A549 (cell line): Measurements from ENCODE around the gene OR4K5.

Experiments used
- CHD4 ChIP-seq: fragments of 200-600 bp; sonication (generic); IDR thresholded peaks from 2 replicates; pipeline ENCODE4 v1.6.1; 2016; ENCODE audit warnings: antibody characterized with exemption, mild to moderate bottlenecking, borderline replicate concordance
- CTCF ChIP-seq: fragments of >200 bp; sonication (Bioruptor Twin); formaldehyde crosslinking; IDR thresholded peaks from 3 replicates; pipeline ENCODE4 v1.5.1; 2016
- ELK1 ChIP-seq: fragments of 150-350 bp; IDR thresholded peaks from 2 replicates; pipeline ENCODE4 v1.6.1; 2014; ENCODE audit warnings: low read depth, mild to moderate bottlenecking, low read length
- KDM5A ChIP-seq: fragments of 200-600 bp; sonication (generic); IDR thresholded peaks from 2 replicates; pipeline ENCODE4 v1.6.1; 2016; ENCODE audit warnings: antibody characterized with exemption, mild to moderate bottlenecking
- PBX3 ChIP-seq: IDR thresholded peaks from 2 replicates; pipeline ENCODE4 v1.6.1; 2012
- POLR2A ChIP-seq: IDR thresholded peaks from 2 replicates; pipeline ENCODE4 v1.6.1; 2012; ENCODE audit warnings: mild to moderate bottlenecking, low read length
- SMC3 ChIP-seq: fragments of >200 bp; sonication (Bioruptor Twin); formaldehyde crosslinking; IDR thresholded peaks from 3 replicates; pipeline ENCODE4 v1.6.1; 2018; ENCODE audit warnings: inconsistent platforms
- ZNF302 ChIP-seq: fragments of 250-450 bp; sonication (Bioruptor Pico); IDR thresholded peaks from 2 replicates; pipeline ENCODE4 v1.9.0; 2021; ENCODE audit warnings: inconsistent platforms, mild to moderate bottlenecking, moderate library complexity
- ZSCAN20 ChIP-seq: fragments of 250-450 bp; sonication (Bioruptor Pico); IDR thresholded peaks from 2 replicates; pipeline ENCODE4 v1.8.0; 2022; ENCODE audit warnings: mild to moderate bottlenecking, moderate library complexity
- TF ChIP-seq, protein P1 (sequence below): IDR thresholded peaks from 2 replicates; pipeline ENCODE4 v1.6.1; 2012
- TF ChIP-seq, protein P2 (sequence below): fragments of 200-600 bp; sonication (generic); IDR thresholded peaks from 2 replicates; pipeline ENCODE4 v1.6.1; 2016; ENCODE audit warnings: antibody characterized with exemption, mild to moderate bottlenecking, moderate library complexity

DNA sequence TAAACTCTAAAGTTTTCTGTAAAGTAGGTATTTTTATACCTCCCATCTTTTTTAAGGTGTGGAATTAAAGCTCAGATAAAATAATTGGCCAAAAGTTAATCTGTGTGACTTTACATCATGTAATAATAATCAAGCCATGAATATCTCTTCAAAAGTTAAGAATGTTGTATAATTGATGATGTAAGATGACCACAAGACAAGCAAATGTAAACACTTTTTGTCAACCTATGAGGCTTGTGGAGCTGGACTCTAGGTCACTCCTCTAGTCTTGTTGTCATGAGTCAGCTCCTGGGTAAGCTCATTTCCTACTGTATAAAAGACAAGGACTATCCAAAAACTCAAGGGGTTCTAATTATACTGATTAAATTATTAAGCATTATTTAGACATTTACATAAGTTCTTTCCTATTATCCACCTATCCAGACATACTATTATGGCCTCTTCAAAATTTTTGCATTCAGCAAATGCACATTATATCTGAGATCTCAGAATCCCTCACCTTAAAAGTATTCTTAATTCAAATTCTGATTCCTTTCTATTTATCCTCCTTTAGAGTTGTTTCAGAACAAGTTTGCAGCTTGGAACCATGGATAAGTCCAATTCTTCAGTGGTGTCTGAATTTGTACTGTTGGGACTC lies at the start of gene OR4K5:
- no peak for TF ChIP-seq CTCF
- no peak for TF ChIP-seq CHD4
- TF ChIP-seq ZNF302, result no peak
- no peak for TF ChIP-seq ZSCAN20 (CRISPR knock-in tag)
- TF ChIP-seq POLR2A, result no peak
- TF ChIP-seq KDM5A, result no peak
- TF ChIP-seq PBX3, result no peak
- TF ChIP-seq, protein P1, sequence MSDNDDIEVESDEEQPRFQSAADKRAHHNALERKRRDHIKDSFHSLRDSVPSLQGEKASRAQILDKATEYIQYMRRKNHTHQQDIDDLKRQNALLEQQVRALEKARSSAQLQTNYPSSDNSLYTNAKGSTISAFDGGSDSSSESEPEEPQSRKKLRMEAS, result no peak
- TF ChIP-seq ELK1, result no peak
- TF ChIP-seq SMC3, result no peak
- TF ChIP-seq, protein P2, sequence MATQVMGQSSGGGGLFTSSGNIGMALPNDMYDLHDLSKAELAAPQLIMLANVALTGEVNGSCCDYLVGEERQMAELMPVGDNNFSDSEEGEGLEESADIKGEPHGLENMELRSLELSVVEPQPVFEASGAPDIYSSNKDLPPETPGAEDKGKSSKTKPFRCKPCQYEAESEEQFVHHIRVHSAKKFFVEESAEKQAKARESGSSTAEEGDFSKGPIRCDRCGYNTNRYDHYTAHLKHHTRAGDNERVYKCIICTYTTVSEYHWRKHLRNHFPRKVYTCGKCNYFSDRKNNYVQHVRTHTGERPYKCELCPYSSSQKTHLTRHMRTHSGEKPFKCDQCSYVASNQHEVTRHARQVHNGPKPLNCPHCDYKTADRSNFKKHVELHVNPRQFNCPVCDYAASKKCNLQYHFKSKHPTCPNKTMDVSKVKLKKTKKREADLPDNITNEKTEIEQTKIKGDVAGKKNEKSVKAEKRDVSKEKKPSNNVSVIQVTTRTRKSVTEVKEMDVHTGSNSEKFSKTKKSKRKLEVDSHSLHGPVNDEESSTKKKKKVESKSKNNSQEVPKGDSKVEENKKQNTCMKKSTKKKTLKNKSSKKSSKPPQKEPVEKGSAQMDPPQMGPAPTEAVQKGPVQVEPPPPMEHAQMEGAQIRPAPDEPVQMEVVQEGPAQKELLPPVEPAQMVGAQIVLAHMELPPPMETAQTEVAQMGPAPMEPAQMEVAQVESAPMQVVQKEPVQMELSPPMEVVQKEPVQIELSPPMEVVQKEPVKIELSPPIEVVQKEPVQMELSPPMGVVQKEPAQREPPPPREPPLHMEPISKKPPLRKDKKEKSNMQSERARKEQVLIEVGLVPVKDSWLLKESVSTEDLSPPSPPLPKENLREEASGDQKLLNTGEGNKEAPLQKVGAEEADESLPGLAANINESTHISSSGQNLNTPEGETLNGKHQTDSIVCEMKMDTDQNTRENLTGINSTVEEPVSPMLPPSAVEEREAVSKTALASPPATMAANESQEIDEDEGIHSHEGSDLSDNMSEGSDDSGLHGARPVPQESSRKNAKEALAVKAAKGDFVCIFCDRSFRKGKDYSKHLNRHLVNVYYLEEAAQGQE, result no peak
